NCI-H2171 treated with DMSO at 0.1 percent for 48 hours (cell line): ENCODE measurements around the gene MYO7B.
"Not testable (repeated sequence)": the region's sequence is repeated elsewhere in the genome, so short reads cannot be mapped to it uniquely, and the experiment has no call there.

ENCODE experiments used
- DNase-seq: peaks from one replicate; lab custom pipeline; 2025; lab: John Stamatoyannopoulos, UW

The MYO7B gene

GRCh38 chr2:127524198-127524834 is 11.2 kb upstream of the MYO7B start:
- DNase-seq, result not testable (repeated sequence)

GRCh38 chr2:127525691-127526131 is 9.8 kb upstream of the MYO7B start:
- no peak for DNase-seq

- peak; percentile 98 for DNase-seq
Observed at GRCh38 chr2:127526132-127527000, 9.1 kb upstream of the MYO7B start, which contains the start of gene IWS1. IWS1 (minus strand) TSS chr2:127526489; CDS start chr2:127526208, 281 bp downstream.

GRCh38 chr2:127527001-127527804 is 8.3 kb upstream of the MYO7B start:
- no peak for DNase-seq

GRCh38 chr2:127528487-127528886 is 7.0 kb upstream of the MYO7B start:
- DNase-seq, result no peak

- not testable (repeated sequence) for DNase-seq
Observed at GRCh38 chr2:127529416-127529815, 6.1 kb upstream of the MYO7B start.

GRCh38 chr2:127530245-127531140 is 5.0 kb upstream of the MYO7B start:
- no peak for DNase-seq

- DNase-seq, result no peak
Observed at GRCh38 chr2:127531221-127531648, 4.2 kb upstream of the MYO7B start.

- no peak for DNase-seq
Observed at GRCh38 chr2:127532296-127532695, 3.2 kb upstream of the MYO7B start.

- no peak for DNase-seq
Observed at GRCh38 chr2:127535918-127536317, 435 bp downstream of the MYO7B start.

GRCh38 chr2:127536707-127537541 is 1.4 kb downstream of the MYO7B start:
- DNase-seq, result no peak

- DNase-seq, result no peak
Observed at GRCh38 chr2:127537644-127538043, 2.2 kb downstream of the MYO7B start.

GRCh38 chr2:127541809-127542208 is 6.3 kb downstream of the MYO7B start:
- no peak for DNase-seq

GRCh38 chr2:127542231-127542630 is 6.7 kb downstream of the MYO7B start:
- peak; percentile 39 for DNase-seq

GRCh38 chr2:127543013-127543501 is 7.6 kb downstream of the MYO7B start:
- DNase-seq, result peak; percentile 38

- DNase-seq, result no peak
Observed at GRCh38 chr2:127545189-127545588, 9.7 kb downstream of the MYO7B start.

- DNase-seq, result no peak
Observed at GRCh38 chr2:127545796-127546195, 10.3 kb downstream of the MYO7B start.

- no peak for DNase-seq
Observed at GRCh38 chr2:127546797-127547196, 11.3 kb downstream of the MYO7B start.

- DNase-seq, result no peak
Observed at GRCh38 chr2:127551221-127551930, 15.9 kb downstream of the MYO7B start.
